ENCODE measurements around the gene NT5DC1.

The NT5DC1 gene

DNA sequence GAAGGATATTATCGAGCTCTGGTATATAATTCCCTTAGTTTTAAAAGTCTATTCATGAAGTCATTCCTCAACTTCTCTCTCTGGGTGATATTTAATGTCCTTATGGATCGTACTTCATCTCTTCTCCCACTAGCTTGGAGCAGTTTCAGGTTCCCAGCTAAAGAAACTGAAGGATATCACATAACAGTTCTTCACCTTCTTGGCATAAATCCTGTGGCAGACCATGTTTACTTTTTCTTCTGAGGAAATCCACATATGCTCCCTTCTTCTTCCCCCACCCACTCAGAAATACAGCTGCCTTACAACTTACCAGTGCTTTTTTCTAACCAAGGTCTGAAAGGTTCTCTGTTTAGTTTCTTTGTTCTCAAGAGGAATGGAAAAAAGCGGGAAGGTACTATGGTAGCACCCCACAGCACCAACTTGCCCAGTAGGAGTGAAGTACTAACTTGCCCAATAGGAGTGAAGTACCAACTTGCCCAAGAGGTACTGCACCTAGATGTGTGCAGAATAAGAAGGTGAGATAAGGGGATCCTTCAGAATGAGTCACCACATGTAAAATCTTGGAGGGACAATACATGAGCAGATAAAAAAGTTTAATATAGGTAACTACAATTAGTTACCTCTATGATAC, 100.1 kb downstream of the NT5DC1 start:
- no peak for DNase-seq

DNA sequence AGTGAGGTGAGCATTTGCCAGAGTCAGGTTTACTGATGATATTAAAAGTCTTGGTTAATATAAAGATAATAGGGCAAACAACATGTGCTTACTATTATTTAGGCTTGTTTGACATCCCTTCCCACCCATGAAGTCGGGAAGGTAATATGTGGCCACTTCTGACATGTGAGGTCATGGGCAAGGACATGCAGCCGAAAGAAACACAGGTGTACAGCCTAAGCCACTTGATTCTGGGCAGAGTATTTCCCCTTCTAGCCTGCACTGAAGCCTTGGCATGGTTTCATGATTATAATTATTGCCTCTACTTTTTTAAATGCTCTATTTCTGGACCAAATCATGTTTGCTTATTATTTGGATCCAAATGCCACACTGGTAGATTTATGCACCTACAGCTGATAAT, 100.9 kb downstream of the NT5DC1 start:
- DNase-seq = no peak

DNA sequence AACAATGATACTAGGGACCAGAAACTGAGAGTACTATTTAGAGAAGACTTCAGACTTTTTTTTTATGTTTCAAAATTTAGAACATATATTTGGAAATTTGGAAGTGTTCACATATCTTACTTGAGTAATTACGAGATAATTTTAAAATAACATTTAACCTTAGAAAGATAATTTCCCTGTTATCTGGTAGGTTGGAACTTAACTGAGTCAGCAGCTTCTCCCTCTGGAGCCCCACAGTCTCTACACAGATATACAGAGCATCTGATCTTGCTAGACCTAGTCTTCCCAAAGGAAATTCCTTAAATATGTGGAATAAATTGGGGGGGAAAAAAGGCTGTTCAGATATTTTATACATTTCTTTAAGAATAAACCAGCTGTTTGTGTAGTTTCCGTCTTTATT, 104.6 kb downstream of the NT5DC1 start:
- DNase-seq = no peak

GRCh38 chr6:116206231-116206903, 105.7 kb downstream of the NT5DC1 start:
- DNase-seq = peak; percentile 28

DNA sequence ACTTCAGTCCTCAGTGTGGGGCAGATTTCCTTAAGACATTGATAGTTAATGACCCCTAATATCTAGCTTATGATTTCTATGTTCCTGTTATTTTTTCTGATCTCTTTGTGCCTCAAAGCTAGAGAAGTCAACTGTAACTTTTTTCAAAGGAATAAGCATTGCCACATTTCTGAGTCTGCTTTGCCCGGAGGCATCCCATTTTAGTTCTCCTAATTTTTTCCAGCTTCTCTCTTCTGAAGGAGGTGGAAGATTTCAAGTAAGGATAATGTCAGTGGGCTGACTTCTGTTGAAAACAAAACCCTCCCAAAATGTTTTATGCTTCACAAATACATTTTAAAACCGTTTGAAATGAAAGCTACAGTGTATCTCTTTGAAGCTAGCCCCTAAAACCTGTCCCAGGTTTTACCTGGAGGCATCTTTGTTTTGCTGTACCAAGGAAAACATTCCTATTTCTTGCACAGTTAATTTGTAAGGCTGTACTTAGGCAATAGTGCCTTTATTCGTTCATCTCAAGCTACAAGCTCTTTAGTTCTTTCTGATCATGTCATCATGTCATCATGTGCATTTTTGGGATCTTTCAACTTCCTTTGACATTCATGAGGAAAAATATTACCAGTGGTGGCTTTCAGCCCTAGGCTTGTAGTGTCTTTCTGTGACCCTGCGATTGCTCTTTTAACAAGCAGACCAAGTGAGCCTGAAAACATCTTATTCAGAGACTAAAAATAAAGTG, 107.6 kb downstream of the NT5DC1 start:
- DNase-seq = no peak

GRCh38 chr6:116210316-116210715, 109.7 kb downstream of the NT5DC1 start:
- DNase-seq = no peak

- no peak for DNase-seq
Observed at GRCh38 chr6:116210750-116211425, 110.2 kb downstream of the NT5DC1 start.

DNA sequence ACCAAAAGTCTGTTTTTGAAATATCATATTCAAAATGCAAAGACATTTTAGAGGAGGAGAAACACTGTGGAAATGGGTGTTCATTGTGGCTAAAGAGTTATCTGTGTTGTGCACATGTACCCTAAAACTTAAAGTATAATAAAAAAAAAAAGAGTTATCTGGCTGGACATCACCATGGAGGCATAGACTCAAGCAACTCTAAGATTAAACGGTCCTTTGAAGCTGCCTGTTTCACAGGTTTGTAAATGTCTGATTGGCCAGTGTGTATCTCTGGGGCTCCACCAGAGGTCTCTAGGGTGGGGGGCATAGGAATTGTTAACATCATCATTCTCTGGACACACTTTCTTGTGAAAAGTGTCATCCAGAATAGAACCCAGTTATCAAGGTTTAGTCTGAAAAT, 114.0 kb downstream of the NT5DC1 start:
- no peak for DNase-seq

- no peak for DNase-seq
Observed at GRCh38 chr6:116215414-116215813, 114.8 kb downstream of the NT5DC1 start.

DNA sequence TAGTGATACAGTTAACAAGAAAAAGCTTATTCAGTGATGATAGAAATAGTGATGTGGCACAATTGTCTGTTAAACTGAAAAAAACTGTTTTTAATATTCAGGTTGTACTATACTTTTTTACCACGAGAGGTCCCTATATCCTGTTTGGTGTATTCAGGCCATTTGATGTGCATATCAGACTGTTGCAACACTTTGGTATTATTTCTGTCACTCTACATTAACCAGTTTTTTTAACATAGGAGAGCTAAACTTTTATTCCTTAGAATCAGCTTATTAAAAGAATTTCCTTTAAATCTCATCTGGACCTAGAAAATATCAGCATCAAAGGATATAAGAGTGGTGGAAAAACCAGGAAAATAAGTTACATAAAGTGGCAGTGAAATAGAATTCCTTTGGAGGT, 116.4 kb downstream of the NT5DC1 start:
- DNase-seq = peak; percentile 42

DNA sequence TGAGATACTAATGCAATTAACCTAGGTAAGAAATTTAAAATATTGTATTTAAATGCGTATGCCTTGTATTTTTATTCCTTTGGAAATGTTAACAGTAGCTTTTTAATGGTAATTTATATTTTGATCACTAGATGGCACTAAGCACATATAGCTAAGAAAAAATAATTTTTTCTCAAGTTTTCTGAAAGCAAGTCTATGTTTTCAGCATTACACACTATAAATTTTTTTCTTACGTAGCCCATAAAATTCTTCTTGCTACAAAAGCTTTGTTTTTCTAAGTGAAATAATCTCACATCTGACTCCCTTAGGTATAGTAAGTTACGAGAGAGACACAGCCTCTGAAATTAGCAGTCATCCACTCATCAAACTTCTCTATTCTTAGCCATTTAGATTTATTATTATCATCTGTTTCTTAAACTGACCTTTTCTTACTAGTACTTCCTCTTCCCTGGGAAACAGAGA, 117.5 kb downstream of the NT5DC1 start:
- peak; percentile 10 for DNase-seq

DNA sequence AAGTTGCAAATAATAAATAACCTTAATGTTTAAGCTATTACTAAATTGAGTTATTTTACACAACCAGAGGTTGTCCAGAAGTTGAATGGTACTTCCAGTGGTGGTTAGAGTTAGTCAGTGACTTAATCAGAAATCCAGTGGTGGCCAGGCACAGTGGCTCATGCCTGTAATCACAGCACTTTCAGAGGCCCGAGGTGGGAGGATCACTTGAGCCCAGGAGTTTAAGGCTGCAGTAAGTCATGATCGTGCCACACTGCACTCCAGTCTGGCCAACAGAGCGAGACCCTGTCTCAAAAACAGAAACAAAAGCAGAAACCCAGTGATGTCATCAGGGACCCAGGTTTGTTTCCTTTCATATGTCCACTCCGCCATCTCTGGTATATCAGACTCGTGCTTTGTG, 118.2 kb downstream of the NT5DC1 start:
- DNase-seq = no peak

DNA sequence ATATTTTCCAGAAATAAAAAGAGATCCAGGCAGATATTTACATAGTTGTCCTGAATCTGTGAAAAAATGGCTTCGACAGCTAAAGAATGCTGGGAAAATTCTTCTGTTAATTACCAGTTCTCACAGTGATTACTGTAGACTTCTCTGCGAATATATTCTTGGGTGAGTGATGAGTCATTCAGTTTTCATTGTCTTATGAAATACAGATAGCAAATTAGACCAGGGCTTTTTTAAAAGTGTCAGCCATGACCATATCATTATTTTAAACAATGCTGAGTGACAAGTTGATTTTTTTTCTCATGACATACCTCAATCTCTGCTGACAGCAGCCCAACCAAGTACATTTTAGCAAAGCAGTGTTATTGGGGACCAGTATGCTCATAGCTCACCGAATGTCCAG, 120.4 kb downstream of the NT5DC1 start:
- no peak for DNase-seq

GRCh38 chr6:116221911-116222310, 121.3 kb downstream of the NT5DC1 start:
- no peak for DNase-seq

- DNase-seq = no peak
Observed at GRCh38 chr6:116223355-116223754, 122.7 kb downstream of the NT5DC1 start.

DNA sequence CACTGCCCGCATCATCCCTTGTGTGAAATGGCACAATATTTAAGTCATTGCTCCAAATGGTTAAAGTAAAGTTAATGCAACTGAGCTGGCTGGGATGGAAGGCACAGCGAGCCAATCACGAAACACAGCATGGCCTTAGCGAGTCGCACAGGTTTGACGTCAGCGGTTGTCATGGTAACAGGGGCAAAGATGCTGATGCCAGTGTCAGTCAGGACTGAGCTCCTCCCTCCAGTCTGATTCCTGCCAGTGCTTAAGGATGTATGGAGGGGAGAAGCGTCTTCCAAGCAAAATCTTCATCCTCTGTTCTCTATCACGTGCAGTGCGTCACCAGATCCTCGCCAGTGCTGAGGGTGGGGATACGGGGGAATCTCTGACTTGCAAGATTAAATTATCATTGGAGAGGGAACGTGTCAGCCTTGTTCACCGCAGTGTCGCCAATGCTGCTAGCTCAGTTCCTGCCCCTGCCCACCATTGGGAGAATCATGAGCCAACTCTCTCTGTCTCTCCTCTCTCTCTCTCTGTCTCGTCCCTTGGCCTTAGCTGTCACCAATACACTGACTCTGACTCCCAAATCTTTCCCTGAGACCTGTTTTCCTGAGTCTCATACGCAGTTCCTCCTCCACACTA, 128.7 kb downstream of the NT5DC1 start:
- DNase-seq = peak; percentile 37

DNA sequence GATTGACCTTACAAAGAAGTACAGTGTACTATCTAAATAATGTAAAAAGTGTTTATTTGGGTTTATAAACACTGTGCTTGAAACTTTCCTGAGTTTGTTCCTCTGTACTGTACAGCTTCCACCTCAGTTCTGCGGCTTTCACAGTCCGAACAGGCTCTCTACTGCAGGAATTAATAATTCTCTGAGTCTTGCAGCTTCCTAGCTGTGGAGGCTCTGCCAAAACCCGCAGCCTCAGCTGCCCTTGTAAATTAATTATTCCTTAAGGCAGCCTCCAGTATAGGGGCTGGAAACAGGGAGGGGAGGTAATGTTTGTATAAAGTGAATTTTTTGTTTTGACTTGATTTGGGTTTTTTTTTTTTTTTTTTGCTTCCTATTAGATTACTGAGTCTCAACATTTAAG, 134.0 kb downstream of the NT5DC1 start:
- no peak for DNase-seq

DNA sequence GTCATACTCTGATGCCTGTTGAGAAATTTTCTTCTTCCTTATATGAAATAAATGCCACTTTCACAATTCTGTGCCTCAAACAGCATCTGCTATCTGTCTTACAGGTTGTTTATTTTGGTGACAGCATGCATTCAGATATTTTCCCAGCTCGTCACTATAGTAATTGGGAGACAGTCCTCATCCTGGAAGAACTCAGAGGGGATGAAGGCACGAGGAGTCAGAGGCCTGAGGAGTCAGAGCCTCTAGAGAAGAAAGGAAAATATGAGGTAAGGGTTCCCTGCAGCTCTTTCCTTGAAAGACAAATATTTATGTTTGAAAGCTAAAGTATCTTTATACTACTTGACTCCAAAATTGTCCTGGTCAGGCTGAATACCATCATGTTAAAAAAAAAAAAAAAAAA, 137.4 kb downstream of the NT5DC1 start:
- DNase-seq = no peak

GRCh38 chr6:116239256-116239655, 138.6 kb downstream of the NT5DC1 start:
- DNase-seq = no peak

GRCh38 chr6:116239856-116240255, 139.2 kb downstream of the NT5DC1 start:
- no peak for DNase-seq

DNA sequence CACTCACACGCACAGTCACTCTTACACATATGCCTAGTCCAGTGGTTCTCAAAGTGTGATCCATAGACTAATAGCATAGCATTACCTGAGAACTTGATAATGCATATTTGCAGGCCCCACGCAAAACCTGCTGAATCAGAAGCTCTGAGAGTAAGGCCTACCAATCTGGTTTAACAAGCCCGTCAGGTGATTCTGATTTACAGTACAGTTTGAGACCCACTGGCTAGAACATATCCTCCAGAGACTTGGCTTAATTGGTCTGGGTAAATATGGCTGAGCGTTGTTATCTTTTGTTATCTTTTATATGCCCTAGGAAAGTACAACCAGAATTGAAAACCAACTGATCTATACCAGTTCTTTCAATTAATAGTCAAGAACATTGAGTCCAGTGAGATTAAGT, 143.6 kb downstream of the NT5DC1 start:
- DNase-seq = no peak

- DNase-seq = no peak
Observed at GRCh38 chr6:116246089-116246488, 145.4 kb downstream of the NT5DC1 start.

GRCh38 chr6:116247285-116247684, 146.6 kb downstream of the NT5DC1 start:
- DNase-seq = no peak

Data from activated CD4-positive, alpha-beta T cell treated with anti-CD3 and anti-CD28 coated beads, Interleukin-10, Interleukin-2, amounts not matched to agents 100 ng/mL and 50 ng/mL, durations not matched to agents 16 hours and 8 hours (primary cell).